ENCODE data around the gene TNNI3K.

DNA sequence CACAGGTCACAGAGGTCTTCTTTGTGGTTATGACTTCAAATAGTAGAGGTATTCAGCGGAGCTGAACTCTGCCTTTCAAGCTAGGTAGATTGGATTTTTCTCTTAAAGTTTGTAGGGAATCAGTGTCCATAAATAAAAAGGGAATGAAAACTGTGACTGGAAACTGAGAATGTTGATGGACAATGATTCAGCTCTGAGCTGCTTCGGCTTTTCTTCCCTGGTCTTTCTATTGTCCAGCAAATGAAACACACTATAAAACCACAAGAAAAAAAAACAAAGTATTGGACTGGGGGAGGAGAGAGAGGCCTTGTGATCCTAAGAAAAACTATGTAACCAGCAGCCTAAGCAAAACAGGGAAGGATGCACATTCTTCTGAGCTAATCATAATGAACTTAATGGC, 11.1 kb downstream of the TNNI3K start:
- TF ChIP-seq POLR2A (IDR thresholded peaks at IDR 0.05), result no peak
- TF ChIP-seq, protein P1, sequence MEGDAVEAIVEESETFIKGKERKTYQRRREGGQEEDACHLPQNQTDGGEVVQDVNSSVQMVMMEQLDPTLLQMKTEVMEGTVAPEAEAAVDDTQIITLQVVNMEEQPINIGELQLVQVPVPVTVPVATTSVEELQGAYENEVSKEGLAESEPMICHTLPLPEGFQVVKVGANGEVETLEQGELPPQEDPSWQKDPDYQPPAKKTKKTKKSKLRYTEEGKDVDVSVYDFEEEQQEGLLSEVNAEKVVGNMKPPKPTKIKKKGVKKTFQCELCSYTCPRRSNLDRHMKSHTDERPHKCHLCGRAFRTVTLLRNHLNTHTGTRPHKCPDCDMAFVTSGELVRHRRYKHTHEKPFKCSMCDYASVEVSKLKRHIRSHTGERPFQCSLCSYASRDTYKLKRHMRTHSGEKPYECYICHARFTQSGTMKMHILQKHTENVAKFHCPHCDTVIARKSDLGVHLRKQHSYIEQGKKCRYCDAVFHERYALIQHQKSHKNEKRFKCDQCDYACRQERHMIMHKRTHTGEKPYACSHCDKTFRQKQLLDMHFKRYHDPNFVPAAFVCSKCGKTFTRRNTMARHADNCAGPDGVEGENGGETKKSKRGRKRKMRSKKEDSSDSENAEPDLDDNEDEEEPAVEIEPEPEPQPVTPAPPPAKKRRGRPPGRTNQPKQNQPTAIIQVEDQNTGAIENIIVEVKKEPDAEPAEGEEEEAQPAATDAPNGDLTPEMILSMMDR (IDR thresholded peaks at IDR 0.05), result no peak

All from thyroid gland (tissue), 4 donors.